GM12891 (cell line): Measurements from ENCODE around the gene CCDC81.
"Not testable (repeated sequence)": the region's sequence is repeated elsewhere in the genome, so short reads cannot be mapped to it uniquely, and the experiment has no call there.

ENCODE experiments used
- DNase-seq: peaks from one replicate; pipeline ENCODE4 v3.0.0; 2011; ENCODE audit warnings: low spot score; ENCODE audit not compliant: insufficient read length
- FAIRE-seq: peaks from 2 replicates; lab custom pipeline; 2011; peaks lifted over from hg19 to GRCh38; lab: Jason Lieb, UNC
- PAX5 ChIP-seq: IDR thresholded peaks from 2 replicates; pipeline ENCODE4 v1.6.1; 2011; ENCODE audit warnings: low read length, moderate library complexity, mild to moderate bottlenecking; ENCODE audit not compliant: insufficient read depth, severe bottlenecking
- POLR2A ChIP-seq: IDR thresholded peaks from 2 replicates; pipeline ENCODE4 v1.6.1; 2011; ENCODE audit warnings: low read depth, low read length, control low read depth
- POLR2AphosphoS5 ChIP-seq: IDR thresholded peaks from 2 replicates; pipeline ENCODE4 v1.6.1; 2011; ENCODE audit warnings: low read depth, low read length, control low read depth
- POU2F2 ChIP-seq: IDR thresholded peaks from 2 replicates; pipeline ENCODE4 v1.6.1; 2011; ENCODE audit warnings: low read depth, mild to moderate bottlenecking, control low read depth, low read length, moderate library complexity
- SPI1 ChIP-seq: IDR thresholded peaks from 2 replicates; pipeline ENCODE4 v1.6.1; 2011; ENCODE audit warnings: low read depth, low read length, control low read depth
- TAF1 ChIP-seq: IDR thresholded peaks from 2 replicates; pipeline ENCODE4 v1.6.1; 2011; ENCODE audit warnings: low read depth, low read length, control low read depth

Gene CCDC81

GRCh38 chr11:86415026-86415425 is 40.3 kb downstream of the CCDC81 start:
- FAIRE-seq (no peak), DNase-seq (no peak)
- TF ChIP-seq POLR2AphosphoS5: no peak
- TF ChIP-seq PAX5: no peak
- TF ChIP-seq TAF1: no peak
- TF ChIP-seq POU2F2: no peak
- TF ChIP-seq SPI1: no peak
- TF ChIP-seq POLR2A: no peak

GRCh38 chr11:86416494-86416893 is 41.8 kb downstream of the CCDC81 start:
- TF ChIP-seq POLR2AphosphoS5 (no peak), SPI1 (no peak), POU2F2 (no peak), PAX5 (no peak), TAF1 (no peak), POLR2A (no peak)
- FAIRE-seq (no peak), DNase-seq (no peak)

GRCh38 chr11:86416951-86417350 is 42.3 kb downstream of the CCDC81 start:
- DNase-seq, FAIRE-seq: not testable (repeated sequence)

DNA sequence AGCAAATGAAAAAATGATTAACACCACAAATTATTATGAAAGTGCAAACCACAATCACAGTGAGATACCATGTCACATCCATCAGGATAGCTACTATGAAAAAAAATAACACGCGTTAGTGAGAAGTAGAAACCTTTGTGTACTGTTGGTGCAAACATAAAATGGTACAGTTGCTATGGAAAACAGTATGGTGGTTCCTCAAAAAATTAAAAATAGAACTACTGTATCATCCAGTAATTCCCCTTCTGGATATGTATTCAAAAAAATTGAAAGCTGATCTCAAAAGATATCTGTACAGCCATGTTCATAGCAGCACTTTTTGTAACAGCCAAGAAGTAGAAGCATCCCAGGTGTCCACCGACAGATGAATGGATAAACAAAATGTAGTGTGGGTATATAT is 43.4 kb downstream of the CCDC81 start:
- FAIRE-seq (no peak), DNase-seq (no peak)
- TF ChIP-seq SPI1: no peak
- TF ChIP-seq PAX5: no peak
- no peak for TF ChIP-seq POLR2AphosphoS5
- TF ChIP-seq TAF1: no peak

- FAIRE-seq: no peak
- no peak for TF ChIP-seq PAX5
- no peak for TF ChIP-seq TAF1
- TF ChIP-seq POLR2AphosphoS5: no peak
- no peak for DNase-seq
These were observed 43.8 kb downstream of the CCDC81 start for GRCh38 chr11:86418513-86418912.

DNA sequence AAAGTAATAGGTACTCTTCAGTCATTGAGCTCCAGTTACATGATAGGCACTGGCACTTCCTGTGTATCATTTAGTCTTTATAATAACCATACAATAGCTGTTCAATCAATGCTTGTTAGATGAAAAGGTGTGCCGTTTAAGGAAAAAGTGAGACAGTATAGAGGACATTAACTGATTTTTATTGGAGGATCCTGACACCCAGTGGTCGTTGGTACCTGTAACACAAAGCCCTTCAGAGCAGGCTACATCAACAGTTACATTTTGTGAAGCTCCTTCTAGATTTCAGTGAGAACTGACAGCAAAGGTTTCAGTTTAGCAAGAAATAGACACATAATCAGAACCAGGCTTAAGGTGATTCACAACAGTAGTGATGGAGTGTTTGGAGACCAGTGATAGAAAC is 44.2 kb downstream of the CCDC81 start:
- DNase-seq (no peak), FAIRE-seq (no peak)

GRCh38 chr11:86421946-86422345 is 47.3 kb downstream of the CCDC81 start:
- no peak for FAIRE-seq
- TF ChIP-seq TAF1 (no peak), POLR2AphosphoS5 (no peak), POLR2A (no peak), POU2F2 (no peak), SPI1 (no peak), PAX5 (no peak)
- no peak for DNase-seq

More for the DNA sequence above, 44.2 kb downstream of the CCDC81 start:
- TF ChIP-seq POLR2AphosphoS5 (no peak), PAX5 (no peak), POU2F2 (no peak), SPI1 (no peak), TAF1 (no peak), POLR2A (no peak)

GRCh38 chr11:86422371-86422770 is 47.7 kb downstream of the CCDC81 start:
- TF ChIP-seq POLR2AphosphoS5: no peak
- TF ChIP-seq TAF1: no peak
- TF ChIP-seq POU2F2: no peak
- TF ChIP-seq POLR2A: no peak
- TF ChIP-seq PAX5: no peak
- TF ChIP-seq SPI1: no peak
- FAIRE-seq: no peak
- DNase-seq: no peak

- FAIRE-seq, DNase-seq: not testable (repeated sequence)
These were observed 48.8 kb downstream of the CCDC81 start for GRCh38 chr11:86423488-86423887.

GRCh38 chr11:86427441-86427840 is 52.8 kb downstream of the CCDC81 start:
- no peak for TF ChIP-seq POLR2AphosphoS5
- FAIRE-seq: no peak

DNA sequence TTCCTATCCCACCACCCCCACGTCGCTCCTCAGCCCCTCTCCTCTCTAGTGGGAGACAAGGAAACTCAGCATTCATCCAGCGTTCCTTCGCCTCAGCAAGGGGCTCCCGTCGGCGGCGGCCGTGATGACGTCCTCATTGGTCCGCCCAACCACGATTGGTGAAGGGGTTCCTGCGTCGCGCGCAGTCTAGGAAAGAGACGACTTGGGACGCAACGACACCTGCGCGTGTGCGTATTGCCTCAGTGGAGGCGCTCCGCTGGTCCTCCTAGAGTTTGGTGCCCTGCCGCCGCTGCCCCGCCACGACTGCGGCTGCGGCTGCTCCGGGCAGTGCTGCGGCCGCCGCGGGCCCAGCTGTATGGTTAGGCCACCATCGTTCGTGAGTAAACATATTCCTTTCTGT is 56.6 kb downstream of the CCDC81 start:
- no peak for TF ChIP-seq POLR2AphosphoS5
- no peak for TF ChIP-seq POLR2A
- TF ChIP-seq TAF1: no peak
- no peak for TF ChIP-seq SPI1
- no peak for TF ChIP-seq PAX5
- TF ChIP-seq POU2F2: no peak
- DNase-seq (no peak), FAIRE-seq (no peak)

More at GRCh38 chr11:86427441-86427840, 52.8 kb downstream of the CCDC81 start:
- no peak for DNase-seq

DNA sequence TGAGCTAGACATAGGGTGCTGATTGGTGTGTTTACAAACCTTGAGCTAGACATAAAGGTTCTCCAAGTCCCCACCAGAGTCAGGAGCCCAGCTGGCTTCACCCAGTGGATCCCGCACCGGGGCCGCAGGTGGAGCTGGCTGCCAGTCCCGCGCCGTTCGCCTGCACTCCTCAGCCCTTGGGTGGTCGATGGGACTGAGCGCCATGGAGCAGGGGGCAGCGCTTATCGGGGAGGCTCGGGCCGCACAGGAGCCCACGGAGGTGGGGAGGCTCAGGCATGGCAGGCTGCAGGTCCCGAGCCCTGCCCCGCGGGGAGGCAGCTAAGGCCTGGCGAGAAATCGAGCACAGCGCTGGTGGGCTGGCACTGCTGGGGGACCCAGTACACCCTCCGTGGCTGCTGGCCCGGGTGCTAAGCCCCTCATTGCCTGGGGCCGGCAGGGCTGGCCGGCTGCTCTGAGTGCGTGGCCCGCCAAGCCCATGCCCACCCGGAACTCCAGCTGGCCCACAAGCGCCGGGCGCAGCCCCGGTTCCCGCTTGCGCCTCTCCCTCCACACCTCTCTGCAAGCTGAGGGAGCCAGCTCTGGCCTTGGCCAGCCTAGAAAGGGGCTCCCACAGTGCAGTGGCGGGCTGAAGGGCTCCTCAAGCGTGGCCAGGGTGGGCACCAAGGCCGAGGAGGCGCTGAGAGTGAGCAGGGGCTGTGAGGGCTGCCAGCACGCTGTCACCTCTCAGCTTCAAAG is 58.8 kb downstream of the CCDC81 start:
- DNase-seq, FAIRE-seq: not testable (repeated sequence)
